Stimulated activated CD4-positive, alpha-beta T cell treated with anti-CD3 and anti-CD28 coated beads, Interleukin-1b, Interleukin-23, amount 100 ng/mL, for 24 hours (primary cell): ENCODE measurements around the gene SPATA6.
A peak's percentile ranks its signal among the peaks of the same experiment; 100 is the strongest.
"Not testable (repeated sequence)": the region's sequence is repeated elsewhere in the genome, so short reads cannot be mapped to it uniquely, and the experiment has no call there.

ENCODE experiments used
- DNase-seq, 4 experiments: peaks; one replicate each; pipeline ENCODE4 v3.0.0-alpha.2; 2020; ENCODE audit warnings: low read depth in 4 of 4, low spot score in 1 of 4

The SPATA6 gene

DNA sequence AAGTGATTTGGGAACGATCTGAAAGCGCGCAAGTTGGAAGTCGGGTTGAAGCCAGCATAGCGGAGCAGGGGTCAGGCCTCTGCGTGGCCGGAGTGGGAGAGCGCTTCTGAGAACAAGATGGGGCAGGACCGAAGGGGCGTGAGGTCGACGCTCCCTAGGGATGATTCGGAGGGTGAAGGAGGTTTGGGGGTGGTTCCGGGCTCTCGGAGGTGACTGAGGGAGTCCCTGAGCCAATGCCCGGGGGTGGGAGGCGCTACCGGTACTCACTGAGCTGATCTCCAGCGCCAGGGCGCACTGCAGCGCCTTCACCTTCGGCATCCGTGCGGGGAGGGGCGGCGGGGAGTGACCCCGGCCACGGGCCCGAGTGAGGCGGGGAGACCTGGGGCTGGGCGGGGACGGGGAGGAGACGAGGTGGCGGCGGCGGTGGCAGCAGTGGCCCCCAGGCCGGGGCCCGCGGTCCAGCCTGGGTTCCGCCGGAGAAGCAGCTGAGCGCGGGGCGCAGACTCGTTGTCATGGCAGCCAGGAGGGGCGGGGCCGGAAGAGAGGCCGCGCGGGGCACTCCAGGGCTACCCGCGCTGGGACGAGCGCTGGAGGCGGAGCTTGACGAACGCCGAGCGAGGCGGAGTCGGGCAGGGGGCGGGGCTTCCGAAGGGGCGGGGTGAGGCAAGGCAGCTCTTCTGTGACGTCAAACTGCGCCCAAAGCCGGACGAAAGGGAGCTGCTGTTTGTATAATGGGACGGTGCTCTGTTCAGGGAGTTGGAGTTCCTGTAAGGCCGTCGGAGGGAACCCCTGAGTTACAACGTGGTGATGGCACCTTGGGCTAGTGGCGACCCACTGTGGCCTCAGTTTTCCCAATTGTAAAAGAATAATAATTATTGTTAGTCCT is at the start of gene SPATA6:
SPATA6 (minus strand) TSS at position 514 of the 886 bp plus-strand sequence; CDS start at position 318, 196 bp downstream.
- peak; percentile 91 to 98 (median 96) for DNase-seq

DNA sequence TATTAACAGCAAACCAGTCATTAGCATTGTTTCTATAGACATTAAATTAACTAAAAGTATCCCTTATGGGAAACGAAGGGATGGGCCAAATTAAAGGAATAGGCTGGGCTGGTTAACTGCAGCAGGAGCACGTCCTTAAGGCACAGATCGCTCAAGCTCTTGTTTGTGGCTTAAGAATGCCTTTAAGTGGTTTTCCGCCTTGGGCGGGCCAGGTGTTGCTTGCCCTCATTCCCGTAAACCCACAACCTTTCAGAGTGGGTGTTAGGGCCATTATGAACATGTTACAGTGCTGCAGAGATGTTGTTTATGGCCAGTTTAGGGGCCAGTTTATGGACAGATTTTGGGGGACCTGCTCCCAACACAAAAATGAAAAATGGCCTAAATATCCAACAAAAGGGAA is 47.9 kb upstream of the SPATA6 start:
- not testable (repeated sequence) for DNase-seq

DNA sequence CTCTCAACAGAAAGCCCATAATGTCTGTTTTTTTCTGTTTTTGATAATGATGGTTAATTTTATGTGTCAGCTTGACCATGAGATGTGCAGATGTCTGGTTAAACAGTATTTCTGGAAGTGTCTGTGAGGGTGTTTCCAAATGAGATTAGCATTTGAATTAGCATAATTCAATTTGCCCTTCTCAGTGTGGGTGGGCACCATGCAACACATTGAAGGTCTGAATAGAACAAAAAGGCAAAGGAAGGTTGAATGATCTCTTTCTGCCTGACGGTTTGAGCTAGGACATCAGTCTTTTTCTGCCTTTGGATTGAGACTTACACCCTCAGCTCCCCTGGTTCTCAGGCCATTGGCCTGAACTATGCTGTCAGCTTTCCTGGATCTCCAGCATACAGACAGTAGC is 34.9 kb upstream of the SPATA6 start:
- no peak for DNase-seq

DNA sequence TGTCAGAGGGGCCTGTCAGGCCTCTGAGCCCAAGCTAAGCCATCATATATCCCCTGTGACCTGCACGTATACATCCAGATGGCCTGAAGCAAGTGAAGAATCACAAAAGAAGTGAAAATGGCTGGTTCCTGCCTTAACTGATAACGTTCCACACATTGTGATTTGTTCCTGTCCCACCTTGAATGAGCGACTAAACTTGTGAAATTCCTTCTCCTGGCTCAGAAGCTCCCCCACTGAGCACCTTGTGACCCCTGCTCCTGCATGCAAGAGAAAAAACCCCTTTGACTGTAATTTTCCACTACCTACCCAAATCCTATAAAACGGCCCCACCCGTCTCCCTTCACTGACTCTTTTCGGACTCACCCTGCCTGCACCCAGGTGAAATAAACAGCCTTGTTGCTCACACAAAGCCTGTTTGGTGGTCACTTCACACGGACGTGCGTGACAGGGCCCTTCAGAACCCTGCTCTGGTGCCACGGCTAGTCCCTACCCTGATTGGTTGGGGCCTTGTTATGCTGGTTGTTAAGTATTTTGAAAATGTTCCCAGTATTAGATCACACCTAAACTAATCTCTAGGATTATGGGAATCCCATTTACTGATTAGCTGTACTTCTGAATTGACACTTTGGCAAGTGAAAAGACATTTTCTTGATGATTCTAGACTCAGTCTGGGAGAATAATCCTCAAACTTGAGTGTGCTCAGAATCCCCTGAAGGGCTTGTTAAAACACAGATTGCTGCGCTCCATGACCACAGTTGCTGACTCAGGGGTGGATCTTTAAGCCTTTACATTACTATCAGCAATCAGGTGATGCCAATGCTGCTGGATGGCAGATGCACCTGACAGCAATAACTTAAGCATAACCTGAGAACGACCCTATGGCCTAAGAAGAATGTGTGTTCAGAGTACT is 28.8 kb upstream of the SPATA6 start:
- no peak for DNase-seq

DNA sequence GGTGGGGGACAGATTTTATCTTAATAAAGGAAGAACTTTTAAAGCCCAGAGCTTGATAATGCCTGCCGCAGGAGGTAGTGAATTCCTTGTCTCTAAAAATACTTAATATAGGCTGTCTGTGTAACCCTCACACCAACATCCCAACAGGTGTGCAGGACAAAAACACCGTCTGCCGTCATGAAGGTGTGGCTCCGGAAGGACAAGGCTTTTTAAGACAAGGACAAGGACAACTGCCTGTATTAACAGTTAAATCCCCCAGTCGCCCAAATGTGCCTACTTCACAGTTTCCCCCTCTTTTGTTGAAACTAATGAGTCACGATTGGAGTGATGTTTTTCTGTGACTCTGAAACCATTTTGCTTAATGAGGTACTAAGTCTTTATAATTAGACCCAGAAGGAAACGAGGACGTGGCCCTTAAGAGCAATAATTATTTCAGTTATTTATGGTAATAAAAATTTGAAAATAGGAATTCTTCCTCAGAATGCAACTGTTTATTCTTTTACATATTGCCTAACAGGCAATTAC is 27.3 kb upstream of the SPATA6 start:
- DNase-seq, result no peak

DNA sequence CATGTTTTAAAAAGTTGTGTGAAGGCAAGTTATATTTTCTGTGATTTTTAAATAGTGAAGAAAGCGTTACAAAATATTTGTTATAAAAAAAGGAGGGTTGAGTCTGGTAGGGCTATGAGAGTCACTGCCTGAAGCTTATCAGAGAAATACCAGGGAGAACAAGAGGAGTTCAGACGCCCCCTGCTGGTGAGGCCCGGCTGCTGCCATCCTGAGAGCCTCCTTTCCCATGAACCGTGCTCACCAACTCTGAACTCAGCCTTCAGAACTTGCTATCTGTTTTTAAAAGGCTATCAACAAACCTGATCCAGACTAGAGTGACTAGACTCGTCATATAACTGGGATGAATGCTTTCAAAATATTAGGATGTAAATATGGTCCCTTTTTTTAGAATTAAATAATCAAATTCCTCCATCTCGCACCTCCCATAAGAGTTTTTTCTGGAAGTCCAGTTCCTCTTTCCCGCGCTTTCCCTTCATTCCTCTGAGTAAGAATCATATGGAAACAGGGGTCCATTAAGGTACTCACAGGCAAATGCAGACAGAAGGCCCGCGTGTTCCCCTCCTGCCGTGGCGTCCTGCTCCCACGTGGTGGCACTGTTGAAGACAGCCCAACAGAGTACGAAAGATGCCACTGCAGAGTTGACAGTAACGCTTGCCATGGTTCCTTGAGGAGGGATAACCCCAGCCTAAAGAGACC is 26.2 kb upstream of the SPATA6 start:
- peak; percentile 50 to 69 (median 61) for DNase-seq

DNA sequence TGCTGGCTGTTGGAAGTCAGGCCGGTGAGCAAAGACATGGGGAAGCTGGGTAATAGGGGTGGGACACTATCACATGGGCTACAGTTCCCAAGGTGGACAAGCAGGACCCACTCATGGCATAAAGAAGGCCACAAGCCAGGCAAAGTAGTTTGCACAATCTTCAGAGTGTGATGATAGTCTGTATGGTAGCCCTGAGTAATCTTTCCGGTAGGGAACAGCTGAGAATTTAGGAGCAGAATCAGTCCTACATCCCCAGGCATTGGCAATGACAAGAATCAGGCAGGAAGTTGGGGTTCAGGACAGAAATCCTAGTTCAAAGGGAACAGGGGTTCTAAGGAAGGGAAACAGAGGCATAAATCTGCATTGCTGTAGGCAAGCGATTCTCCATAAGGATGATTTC is 23.9 kb upstream of the SPATA6 start:
- no peak for DNase-seq

DNA sequence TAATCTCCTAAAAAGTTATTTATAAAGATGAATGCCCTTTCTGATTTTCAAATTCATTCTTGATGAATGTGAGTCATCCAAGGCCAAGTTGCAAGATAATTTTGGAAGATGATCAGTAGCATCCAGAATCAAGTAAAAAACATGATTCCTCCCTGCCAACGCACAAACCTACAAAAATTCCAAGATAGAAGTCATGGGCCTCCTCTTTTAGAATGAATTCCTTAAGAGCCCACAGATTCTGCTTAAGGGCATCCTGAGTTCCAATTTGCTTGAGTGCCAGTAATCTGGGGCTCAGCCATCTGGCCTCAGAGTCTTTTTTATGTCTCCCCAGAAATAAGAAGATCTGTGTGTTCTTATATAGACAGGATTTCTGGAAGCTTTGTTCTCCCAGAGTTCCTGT is 23.2 kb upstream of the SPATA6 start:
- DNase-seq, result no peak

DNA sequence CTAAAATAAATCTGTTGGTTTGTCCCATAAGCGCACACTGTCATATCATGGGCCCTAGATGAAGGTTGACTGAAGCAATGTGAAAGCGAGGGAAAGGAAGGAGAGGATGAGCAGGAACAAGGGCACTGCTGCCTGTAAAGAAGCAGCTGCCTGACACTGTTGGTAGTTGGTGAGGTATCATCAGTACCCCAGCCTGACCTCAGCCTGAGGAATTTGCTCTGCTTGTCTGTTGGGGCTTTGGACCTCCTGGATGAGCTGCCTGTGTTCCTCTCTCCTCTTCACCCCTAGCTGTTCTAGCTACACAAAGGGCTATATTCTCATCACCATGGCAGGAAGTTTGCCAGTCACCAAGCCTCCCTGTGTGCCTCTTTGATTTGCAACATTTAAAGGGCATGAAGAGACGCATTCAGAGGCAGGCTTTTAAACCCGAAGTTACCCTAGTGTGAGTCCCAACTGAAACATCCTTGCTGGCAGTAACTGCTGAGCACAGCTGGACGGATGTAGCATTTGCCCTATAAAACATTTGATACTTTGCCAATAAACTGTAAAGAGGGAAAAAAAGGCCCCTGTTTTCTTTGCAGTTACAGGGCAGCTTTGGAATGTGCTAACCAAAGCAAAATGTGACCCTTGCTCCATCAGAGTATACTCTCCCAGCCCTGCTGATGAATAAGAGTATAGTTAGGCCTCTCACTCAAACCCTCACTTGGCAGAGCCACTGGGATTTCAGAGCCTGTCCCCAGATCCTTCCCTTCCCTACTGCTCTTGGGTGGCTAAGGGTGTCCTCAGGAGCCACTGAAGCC is 22.2 kb upstream of the SPATA6 start:
- no peak for DNase-seq

DNA sequence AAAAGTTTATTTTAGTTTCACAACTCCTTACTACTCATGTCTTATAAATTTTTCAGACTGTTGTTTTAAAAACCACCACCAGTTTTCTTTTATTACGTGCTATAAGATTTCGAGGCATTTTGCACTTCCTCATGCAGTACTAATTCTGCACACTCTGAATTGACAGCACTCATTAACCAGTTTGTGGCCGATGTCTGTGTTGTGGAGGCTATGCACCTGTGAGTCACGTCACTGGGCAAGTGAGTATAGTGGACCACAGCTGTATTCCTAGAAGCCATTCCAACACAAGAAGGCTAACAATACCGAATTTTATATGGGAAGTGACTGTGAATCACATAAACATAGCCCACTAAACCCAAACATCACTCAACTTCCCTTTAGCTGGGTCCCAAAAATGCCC is 21.0 kb upstream of the SPATA6 start:
- no peak for DNase-seq

DNA sequence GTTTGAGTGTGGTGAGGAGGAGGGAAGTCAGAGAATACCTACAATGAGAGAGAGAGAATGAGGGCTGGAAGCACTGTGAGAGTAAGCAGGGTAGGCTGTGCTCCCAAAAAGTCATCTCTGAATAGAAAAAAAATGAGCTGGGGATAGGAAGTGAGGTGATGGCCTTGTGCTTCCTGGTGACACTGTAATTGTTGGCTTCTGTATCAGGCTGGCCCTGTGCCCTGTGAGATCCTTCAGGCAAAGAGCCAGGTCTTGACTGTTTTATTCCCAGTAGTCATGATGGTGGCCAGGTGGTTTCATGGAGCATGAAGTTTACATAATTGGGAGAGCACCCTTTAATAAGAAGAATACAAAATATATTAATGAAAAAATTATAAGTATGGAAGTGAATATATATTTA is 20.4 kb upstream of the SPATA6 start:
- no peak for DNase-seq

DNA sequence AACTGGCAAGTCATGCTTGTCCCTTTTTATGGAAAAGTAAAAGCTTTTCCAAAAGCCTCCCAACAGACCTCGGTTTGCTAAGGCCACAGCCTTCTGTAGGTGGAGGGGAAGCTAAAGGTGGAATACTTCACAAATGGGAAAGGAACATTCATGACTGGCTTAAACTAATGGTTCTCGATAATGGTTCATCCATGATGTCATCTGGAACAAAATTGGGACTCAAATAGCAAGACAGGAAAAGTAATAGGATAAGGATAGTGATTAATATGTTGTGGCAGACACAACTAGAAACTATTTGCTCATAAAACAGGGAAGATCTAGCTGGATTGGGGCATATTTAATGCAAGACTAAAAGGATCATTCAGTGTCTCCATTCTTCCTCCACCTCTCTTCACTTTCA is 16.7 kb upstream of the SPATA6 start:
- DNase-seq, result no peak

DNA sequence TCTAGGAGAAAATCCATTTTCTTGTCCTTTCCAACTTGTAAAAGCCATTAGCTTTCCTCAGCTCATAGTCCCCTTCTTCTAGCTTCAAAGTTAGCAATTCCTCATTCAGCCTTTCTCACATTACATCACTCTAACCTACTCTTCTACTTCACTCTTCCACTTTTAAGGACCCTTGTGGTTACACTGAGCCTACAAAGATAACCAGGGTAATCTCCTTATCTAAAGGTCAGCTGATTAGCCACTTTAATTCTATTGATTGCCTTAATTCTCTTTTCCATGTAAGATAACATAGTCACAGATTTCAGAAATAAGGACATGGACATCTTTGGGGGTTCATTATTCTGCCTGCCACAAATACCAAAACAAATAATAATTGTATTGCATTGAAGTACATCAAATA is 8.5 kb upstream of the SPATA6 start:
- DNase-seq, result no peak

DNA sequence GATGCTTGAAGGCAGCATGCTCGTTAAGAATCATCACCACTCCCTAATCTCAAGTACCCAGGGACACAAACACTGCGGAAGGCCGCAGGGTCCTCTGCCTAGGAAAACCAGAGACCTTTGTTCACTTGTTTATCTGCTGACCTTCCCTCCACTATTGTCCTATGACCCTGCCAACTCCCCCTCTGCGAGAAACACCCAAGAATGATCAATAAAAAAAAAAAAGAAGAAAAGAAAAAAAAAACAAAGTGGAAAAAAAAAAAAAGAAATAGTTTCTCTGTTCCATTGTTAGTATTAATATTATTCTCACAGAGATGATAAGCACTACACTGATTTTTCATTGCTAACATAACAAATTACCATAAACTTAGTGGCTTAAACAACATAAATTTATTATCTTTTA is 8.0 kb upstream of the SPATA6 start:
- not testable (repeated sequence) for DNase-seq

DNA sequence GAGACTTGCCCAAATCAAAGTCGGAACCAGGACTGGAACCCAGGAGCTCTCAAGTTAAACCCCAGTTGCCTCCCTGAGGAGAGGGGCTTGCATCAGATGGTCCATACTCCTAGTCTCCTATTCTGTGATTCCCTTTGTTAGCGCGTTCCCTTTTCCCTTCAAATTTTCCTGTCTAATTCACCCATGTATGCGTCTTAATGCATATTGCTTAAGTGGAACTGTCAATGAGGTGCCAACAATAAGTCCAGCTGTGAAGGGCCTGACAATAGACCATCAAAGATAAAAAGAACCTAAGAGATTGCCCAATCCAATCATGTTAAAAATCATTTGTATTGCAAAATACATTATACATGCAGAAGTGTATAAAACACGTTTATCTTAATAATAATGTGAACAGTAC is 634 bp upstream of the SPATA6 start:
- no peak for DNase-seq

DNA sequence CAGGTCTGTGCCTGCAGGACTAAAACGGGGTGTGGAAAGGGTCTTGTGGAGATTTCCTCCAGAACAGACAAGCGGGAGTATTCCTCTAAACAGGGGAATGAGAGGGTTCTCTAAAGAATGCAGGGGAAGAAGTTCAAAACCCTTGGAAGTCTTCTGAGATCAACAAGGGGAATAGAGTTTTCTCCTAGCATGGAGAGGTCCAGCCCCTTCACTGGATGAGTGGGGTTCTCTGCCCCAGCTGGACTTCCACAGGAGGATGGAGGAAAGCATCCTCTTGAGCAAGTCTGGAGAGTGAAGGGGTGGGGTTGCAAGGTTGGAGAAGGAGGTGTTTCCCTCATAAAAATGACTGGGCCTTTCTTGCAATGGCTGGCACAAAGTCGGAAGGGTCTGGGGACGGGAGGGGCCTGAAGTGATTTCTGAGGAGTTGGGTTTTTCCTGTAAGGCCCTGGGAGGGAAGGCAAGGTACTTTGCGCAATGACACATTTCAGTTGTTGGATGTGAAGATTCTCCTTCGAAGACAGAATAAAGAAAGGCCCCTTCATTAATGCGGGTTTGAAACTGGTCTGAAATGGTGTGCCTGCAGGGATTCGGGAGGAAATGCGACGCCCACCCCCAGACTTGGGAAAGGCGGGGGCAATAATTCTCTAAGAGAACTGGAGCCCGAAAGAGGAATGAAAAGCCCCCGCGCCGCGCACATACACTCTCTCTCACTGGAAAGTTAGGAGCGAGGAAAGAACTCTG is 884 bp downstream of the SPATA6 start:
- DNase-seq, result no peak

DNA sequence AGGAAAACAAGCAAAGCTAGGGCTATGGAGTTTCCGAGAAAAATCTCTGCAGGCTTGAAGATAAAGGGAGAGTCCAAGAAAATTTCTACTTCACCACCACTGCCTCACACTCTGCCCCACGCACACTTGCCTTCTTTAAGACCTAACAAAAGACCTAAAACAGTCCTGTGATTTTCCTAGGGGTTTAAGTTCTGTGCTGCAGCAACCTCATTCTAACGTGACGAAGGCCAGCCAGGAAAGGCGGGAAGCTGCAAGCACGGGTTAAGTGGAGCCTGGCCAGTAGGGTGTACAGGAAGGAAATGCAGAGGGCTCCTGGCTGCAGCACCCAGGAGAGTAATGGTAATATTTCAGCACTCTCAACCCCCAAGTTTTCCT is 1.5 kb downstream of the SPATA6 start:
- no peak for DNase-seq

DNA sequence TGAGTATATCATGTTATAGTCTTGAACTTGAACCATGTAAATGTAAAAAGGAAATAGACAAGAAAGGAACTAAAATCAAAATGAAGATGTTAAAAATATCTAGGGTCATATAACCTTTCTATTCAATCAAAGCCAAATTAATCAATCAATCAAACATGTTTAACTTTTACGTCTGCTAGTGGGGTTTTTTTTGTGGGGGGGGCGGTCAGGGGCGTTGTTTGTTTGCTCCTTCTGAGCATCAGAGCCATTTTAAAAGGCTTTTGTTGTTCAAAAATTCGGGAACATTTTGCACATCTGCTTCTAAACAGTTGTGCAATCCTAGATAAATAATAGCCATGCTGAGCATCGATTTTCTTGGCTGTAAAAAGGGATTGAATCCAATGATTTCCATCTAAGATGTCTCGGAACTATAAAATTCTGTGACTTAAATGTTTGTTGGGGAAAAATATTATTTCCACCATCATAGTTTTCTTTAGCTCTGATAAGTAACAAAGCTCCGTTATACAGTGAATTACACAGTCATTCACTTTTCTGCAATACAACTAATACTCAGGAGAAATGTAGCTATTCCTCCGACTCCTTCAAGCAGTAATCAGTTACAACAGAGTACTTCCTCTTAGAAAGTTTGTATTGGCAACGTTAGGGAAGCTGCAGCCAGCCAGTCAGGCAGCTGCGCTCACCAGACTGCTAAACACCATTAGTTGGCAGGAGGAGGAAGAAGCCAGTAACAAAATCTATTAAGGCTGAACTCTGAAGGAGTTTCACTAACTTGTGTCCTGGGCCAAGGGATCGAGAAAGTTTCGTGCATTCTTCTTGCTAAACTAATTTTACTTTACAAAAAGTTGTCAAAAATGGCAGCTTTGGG is 2.2 kb downstream of the SPATA6 start:
- no peak for DNase-seq

DNA sequence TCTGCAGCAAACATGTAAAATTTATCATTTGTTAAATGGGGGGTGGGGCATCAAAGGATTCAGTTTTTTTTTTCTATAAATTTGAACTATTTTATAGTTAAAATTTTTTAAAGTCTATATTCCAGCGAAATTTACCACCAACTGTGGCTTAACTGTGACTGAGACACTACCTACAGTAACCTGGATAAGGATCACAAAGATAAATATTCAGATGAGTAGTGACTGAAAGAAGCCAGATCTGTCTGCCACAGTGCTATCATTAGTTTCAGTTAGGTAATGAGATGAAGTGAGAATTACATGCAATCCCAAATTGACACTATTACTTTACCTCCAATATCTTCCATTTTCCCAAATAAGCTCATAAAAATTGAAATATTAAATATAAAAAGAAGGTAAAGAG is 5.4 kb downstream of the SPATA6 start:
- no peak for DNase-seq
